ENCODE data around the gene LPP. TPM values are rescaled to one million over a fixed set of nuclear protein-coding genes. Genes with fewer than 3 reads are reported as not detected.

LPP gene
- total and polyA plus RNA-seq, 9 of the 15 experiments (the other 6 are each of a cell fraction or from before 2014, with no cell fraction given): 0.07 to 0.18 TPM; not detected in 7

DNA sequence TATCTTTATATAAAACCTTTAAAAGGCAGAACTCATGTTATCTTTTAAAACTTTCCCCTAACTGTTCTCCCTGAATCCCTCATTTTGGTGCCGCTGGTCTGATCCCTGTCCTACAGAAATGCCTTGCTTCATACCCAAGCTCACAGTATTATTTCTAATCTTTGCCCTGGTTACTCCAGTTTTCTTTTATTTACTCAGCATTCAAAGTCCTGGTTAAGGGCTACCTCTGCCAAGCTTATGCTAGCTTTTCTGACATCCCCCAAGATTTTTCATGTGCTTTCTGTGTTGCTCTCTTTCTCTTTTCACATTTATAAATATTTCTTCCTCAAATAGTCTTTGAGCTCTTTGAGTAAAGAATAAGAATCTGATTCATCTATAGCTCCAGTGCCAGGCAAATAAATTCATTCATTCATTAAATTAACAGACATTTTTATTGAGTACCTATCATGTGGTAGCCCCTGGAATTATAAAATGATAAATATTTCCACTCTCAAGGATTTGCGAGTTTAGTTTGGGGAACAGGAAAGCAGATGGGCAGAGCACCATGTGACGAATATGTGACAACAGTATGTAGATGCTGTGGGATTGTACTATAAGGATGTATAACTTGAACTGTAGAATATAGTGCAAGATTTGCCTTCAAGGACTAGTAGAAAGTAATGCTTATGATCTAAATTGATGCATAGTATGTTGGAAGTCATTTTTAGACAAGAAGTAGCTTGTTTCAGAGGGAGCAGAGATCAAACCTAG is 247.5 kb downstream of the LPP start (continued):
- TF ChIP-seq, protein P1, sequence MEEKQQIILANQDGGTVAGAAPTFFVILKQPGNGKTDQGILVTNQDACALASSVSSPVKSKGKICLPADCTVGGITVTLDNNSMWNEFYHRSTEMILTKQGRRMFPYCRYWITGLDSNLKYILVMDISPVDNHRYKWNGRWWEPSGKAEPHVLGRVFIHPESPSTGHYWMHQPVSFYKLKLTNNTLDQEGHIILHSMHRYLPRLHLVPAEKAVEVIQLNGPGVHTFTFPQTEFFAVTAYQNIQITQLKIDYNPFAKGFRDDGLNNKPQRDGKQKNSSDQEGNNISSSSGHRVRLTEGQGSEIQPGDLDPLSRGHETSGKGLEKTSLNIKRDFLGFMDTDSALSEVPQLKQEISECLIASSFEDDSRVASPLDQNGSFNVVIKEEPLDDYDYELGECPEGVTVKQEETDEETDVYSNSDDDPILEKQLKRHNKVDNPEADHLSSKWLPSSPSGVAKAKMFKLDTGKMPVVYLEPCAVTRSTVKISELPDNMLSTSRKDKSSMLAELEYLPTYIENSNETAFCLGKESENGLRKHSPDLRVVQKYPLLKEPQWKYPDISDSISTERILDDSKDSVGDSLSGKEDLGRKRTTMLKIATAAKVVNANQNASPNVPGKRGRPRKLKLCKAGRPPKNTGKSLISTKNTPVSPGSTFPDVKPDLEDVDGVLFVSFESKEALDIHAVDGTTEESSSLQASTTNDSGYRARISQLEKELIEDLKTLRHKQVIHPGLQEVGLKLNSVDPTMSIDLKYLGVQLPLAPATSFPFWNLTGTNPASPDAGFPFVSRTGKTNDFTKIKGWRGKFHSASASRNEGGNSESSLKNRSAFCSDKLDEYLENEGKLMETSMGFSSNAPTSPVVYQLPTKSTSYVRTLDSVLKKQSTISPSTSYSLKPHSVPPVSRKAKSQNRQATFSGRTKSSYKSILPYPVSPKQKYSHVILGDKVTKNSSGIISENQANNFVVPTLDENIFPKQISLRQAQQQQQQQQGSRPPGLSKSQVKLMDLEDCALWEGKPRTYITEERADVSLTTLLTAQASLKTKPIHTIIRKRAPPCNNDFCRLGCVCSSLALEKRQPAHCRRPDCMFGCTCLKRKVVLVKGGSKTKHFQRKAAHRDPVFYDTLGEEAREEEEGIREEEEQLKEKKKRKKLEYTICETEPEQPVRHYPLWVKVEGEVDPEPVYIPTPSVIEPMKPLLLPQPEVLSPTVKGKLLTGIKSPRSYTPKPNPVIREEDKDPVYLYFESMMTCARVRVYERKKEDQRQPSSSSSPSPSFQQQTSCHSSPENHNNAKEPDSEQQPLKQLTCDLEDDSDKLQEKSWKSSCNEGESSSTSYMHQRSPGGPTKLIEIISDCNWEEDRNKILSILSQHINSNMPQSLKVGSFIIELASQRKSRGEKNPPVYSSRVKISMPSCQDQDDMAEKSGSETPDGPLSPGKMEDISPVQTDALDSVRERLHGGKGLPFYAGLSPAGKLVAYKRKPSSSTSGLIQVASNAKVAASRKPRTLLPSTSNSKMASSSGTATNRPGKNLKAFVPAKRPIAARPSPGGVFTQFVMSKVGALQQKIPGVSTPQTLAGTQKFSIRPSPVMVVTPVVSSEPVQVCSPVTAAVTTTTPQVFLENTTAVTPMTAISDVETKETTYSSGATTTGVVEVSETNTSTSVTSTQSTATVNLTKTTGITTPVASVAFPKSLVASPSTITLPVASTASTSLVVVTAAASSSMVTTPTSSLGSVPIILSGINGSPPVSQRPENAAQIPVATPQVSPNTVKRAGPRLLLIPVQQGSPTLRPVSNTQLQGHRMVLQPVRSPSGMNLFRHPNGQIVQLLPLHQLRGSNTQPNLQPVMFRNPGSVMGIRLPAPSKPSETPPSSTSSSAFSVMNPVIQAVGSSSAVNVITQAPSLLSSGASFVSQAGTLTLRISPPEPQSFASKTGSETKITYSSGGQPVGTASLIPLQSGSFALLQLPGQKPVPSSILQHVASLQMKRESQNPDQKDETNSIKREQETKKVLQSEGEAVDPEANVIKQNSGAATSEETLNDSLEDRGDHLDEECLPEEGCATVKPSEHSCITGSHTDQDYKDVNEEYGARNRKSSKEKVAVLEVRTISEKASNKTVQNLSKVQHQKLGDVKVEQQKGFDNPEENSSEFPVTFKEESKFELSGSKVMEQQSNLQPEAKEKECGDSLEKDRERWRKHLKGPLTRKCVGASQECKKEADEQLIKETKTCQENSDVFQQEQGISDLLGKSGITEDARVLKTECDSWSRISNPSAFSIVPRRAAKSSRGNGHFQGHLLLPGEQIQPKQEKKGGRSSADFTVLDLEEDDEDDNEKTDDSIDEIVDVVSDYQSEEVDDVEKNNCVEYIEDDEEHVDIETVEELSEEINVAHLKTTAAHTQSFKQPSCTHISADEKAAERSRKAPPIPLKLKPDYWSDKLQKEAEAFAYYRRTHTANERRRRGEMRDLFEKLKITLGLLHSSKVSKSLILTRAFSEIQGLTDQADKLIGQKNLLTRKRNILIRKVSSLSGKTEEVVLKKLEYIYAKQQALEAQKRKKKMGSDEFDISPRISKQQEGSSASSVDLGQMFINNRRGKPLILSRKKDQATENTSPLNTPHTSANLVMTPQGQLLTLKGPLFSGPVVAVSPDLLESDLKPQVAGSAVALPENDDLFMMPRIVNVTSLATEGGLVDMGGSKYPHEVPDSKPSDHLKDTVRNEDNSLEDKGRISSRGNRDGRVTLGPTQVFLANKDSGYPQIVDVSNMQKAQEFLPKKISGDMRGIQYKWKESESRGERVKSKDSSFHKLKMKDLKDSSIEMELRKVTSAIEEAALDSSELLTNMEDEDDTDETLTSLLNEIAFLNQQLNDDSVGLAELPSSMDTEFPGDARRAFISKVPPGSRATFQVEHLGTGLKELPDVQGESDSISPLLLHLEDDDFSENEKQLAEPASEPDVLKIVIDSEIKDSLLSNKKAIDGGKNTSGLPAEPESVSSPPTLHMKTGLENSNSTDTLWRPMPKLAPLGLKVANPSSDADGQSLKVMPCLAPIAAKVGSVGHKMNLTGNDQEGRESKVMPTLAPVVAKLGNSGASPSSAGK (IDR thresholded peaks at IDR 0.05): no peak
- no peak for TF ChIP-seq SAFB2 (IDR thresholded peaks at IDR 0.05; ENCODE audit: borderline replicate concordance, low read depth, low read length, severe bottlenecking)
- TF ChIP-seq KDM5B (IDR thresholded peaks at IDR 0.05; ENCODE audit: insufficient replicate concordance, low read depth, low read length): no peak
- no peak for TF ChIP-seq FOXA1 (IDR thresholded peaks at IDR 0.05; ENCODE audit: borderline replicate concordance)
- TF ChIP-seq PHTF2 (CRISPR knock-in tag; IDR thresholded peaks at IDR 0.05): no peak
- TF ChIP-seq ZNF551 (CRISPR knock-in tag; IDR thresholded peaks at IDR 0.05): no peak
- no peak for TF ChIP-seq ATF3 (IDR thresholded peaks at IDR 0.05)
- TF ChIP-seq ATF3 (CRISPR knock-in tag; conservative IDR thresholded peaks at IDR 0.05): no peak
- TF ChIP-seq ZNF384 (IDR thresholded peaks at IDR 0.05; ENCODE audit: low read depth, low read length): no peak
- TF ChIP-seq, protein P2, sequence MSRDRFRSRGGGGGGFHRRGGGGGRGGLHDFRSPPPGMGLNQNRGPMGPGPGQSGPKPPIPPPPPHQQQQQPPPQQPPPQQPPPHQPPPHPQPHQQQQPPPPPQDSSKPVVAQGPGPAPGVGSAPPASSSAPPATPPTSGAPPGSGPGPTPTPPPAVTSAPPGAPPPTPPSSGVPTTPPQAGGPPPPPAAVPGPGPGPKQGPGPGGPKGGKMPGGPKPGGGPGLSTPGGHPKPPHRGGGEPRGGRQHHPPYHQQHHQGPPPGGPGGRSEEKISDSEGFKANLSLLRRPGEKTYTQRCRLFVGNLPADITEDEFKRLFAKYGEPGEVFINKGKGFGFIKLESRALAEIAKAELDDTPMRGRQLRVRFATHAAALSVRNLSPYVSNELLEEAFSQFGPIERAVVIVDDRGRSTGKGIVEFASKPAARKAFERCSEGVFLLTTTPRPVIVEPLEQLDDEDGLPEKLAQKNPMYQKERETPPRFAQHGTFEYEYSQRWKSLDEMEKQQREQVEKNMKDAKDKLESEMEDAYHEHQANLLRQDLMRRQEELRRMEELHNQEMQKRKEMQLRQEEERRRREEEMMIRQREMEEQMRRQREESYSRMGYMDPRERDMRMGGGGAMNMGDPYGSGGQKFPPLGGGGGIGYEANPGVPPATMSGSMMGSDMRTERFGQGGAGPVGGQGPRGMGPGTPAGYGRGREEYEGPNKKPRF (IDR thresholded peaks at IDR 0.05; ENCODE audit: low read depth, low read length): no peak

All from K562 (cell line).